ENCODE data around the gene ITGA5. TPM values are rescaled to one million over a fixed set of nuclear protein-coding genes. Genes with fewer than 3 reads are reported as not detected.
A peak's percentile ranks its signal among the peaks of the same experiment; 100 is the strongest.

The ITGA5 gene
- total and polyA plus RNA-seq, 12 donors, result 31.9 to 154 (median 48.8) TPM

DNA sequence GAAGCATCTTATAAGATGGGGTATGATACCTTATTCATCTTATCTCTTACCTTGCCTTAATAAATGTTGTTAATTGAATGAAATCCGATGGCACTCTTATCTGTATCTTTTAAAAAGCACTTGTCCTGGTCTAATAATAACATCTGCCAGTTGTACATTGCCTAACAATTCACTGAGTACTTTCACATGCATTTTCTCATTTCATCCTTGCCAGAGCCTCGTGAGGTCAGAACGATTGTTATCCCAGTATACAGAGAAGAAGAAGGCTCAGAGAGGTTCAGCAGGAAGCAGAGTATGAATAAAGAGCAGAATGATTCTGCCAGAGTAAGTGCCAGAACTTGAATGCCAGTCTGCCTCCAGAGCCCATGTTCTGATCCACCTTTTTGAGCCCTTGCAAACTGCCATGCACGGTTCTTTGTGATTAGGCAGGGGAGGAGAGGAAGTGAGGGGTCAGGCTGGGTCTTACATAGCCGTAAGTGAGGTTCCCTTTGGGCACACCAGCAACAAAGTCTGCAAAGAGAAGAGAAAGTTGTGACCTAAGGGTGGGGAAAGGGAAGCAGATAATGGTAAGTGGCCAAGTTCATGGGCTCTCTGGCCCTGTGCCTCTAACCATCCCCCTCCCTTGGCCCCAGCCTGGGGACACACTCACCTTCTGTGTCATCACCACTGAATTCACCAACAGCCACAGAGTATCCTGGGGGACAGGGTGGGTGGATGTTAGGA is 11.7 kb downstream of the ITGA5 start:
- intact Hi-C loops (cut with DNase I), result no loop called here
- no peaks in the 10 kb centered on the region for H3K9me3 ChIP-seq
- H3K36me3 ChIP-seq, result peaks cover 0 to 98% (median 55%) of the 10 kb centered on the region in 9 donors
- DNase-seq (no peak), ATAC-seq (peak in 3 of 8 donors; percentile 18 to 40 (median 21))
- peaks cover 15 to 63% (median 42%) of the 10 kb centered on the region in 9 donors for H3K4me1 ChIP-seq
- H3K27me3 ChIP-seq, result no peaks in the 10 kb centered on the region
- TF ChIP-seq CTCF (IDR thresholded peaks at IDR 0.05), result no peak
- peak overlapping the region in 7 of 10 donors; percentile 1 to 64 (median 44) for H3K27ac ChIP-seq
- 31 to 39% methylated on average over 5 of the region's 5 CpGs for WGBS, 2 donors
- no peak overlapping the region for H3K4me3 ChIP-seq

DNA sequence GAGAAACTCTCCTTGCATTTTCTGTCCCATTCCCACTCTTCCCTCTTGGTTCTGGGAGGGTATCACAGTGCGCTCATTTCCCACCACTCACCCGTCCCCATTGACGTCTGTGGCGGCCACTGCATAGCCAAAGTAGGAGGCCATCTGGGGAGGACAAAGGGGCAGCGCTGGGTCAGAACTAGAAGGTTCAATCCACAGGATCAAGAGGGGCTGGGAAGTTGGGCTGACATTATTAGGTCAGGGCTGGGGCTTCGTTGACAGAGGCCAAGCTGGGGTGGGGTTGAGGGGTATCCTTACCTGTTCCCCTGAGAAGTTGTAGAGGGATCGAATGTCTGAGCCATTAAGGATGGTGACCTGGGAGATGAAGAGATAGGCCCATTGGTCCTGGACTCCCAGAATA is 13.5 kb downstream of the ITGA5 start:
- Histone ChIP-seq H3K36me3 (peaks cover 0 to 100% (median 71%) of the 10 kb centered on the region in 9 donors), H3K4me3 (no peak overlapping the region), H3K4me1 (peaks cover under 1 to 45% (median 25%) of the 10 kb centered on the region in 9 donors), H3K9me3 (no peaks in the 10 kb centered on the region), H3K27ac (no peak overlapping the region), H3K27me3 (no peaks in the 10 kb centered on the region)
- intact Hi-C loops (cut with DNase I), result no loop called here
- DNase-seq, result no peak
- no peak for TF ChIP-seq CTCF (IDR thresholded peaks at IDR 0.05)
- 93 to 94% methylated on average over 7 of the region's 7 CpGs for WGBS, 2 donors
- ATAC-seq, result no peak

DNA sequence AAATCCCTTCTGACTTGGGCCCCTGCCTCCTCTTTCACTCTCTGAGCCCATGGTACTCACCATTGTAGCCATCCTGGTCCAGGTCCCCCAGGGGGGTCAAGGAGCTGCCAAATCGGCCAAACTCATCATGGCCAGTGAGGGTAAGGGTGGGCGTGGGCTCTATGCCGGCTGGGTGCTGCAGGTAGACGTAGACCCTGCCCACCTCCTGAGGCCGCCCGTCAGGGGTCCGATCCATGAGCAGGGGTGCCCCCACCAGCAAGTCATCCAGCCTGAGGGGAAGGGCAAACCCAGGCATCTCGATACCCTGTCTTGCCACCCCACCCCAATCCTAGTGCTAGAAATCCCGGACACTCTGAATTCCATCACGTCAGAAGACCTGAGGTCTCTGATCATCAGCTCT is 14.0 kb downstream of the ITGA5 start:
- no peaks in the 10 kb centered on the region for H3K27me3 ChIP-seq
- intact Hi-C loops (cut with DNase I), result no loop called here
- no peak overlapping the region for H3K4me3 ChIP-seq
- no peak for TF ChIP-seq CTCF (IDR thresholded peaks at IDR 0.05)
- 93 to 94% methylated on average over 10 of the region's 10 CpGs for WGBS, 2 donors
- peak overlapping the region in 3 of 10 donors; percentile 25 to 53 (median 27) for H3K27ac ChIP-seq
- H3K4me1 ChIP-seq, result peaks cover 0 to 41% (median 24%) of the 10 kb centered on the region in 9 donors
- no peaks in the 10 kb centered on the region for H3K9me3 ChIP-seq
- ATAC-seq (no peak), DNase-seq (no peak)
- H3K36me3 ChIP-seq, result peaks cover 0 to 100% (median 75%) of the 10 kb centered on the region in 9 donors

DNA sequence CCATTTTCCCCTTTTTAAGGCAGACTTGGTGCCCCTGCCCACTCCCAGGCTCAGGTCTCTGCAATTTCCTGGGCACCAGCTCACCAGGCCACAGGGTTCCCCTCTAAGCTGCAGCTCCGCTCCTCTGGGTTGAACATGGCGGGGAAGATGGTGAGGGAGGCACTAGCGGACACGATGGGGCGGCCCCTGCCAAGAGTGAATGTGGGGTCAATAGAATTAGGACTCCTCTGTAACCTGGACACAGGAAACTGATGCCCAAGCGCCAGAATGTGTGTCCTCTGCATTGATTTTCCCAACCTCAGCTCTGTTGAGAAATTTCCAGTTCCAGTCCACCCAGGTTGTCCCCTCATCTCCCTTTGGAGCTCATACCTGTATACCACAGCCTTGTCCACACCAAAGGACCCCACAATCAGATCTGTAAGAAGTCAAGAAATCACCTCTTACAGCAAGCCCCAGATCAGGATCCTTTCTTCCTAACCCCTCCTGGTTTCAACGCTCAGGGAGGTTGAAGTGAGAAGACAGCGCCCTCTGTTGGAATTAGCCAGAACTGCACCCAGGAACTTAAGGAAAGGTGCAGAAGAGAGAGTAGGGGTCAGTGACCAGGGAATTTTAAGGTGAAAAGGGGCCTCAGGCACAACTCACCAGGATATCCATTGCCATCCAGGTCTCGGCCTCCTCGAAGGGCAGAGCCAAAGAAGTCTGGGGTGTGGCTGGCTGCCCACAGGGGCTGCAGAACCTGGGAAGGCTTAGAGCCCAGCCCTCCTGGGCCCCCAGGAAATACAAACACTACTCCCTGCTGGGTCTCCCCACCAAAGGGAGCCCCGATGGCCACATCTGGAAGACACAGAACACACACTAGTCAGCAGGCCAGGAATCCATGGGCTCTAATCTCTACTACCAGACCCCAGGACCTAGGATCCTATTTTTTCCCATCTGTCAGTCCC is 14.7 kb downstream of the ITGA5 start:
- Histone ChIP-seq H3K27ac (peak overlapping the region in 4 of 10 donors; percentile 25 to 53 (median 34)), H3K27me3 (no peaks in the 10 kb centered on the region), H3K4me1 (peaks cover 0 to 37% (median 24%) of the 10 kb centered on the region in 9 donors), H3K36me3 (peaks cover 0 to 100% (median 70%) of the 10 kb centered on the region in 9 donors), H3K9me3 (no peaks in the 10 kb centered on the region), H3K4me3 (no peak overlapping the region)
- DNase-seq, result no peak
- 65 to 67% methylated on average over 11 of the region's 11 CpGs for WGBS, 2 donors
- intact Hi-C loops (cut with DNase I), result no loop called here
- peak in 4 of 8 donors; percentile 4 to 43 (median 24) for ATAC-seq
- TF ChIP-seq CTCF (IDR thresholded peaks at IDR 0.05), result peak; percentile 88 to 97 (median 93)

Measured in heart right ventricle (tissue), 16 donors.